ENCODE measurements around the gene MPP2.

The MPP2 gene

GRCh38 chr17:43842975-43843325, 64.4 kb downstream of the MPP2 start:
- no peak for DNase-seq

GRCh38 chr17:43842091-43842974, 65.0 kb downstream of the MPP2 start:
- DNase-seq, result peak in 1 of 2 experiments; percentile 31

GRCh38 chr17:43841282-43841681, 66.1 kb downstream of the MPP2 start:
- no peak for DNase-seq

- peak in 1 of 2 experiments; percentile 20 for DNase-seq
These were observed 66.5 kb downstream of the MPP2 start for GRCh38 chr17:43840814-43841213.

- peak in 1 of 2 experiments; percentile 30 for DNase-seq
These were observed 67.6 kb downstream of the MPP2 start for GRCh38 chr17:43839670-43840108.

- no peak for DNase-seq
These were observed 73.2 kb downstream of the MPP2 start for GRCh38 chr17:43834106-43834505.

- DNase-seq, result peak in 1 of 2 experiments; percentile 41
These were observed 74.1 kb downstream of the MPP2 start, which contains the start of gene MPP3 for GRCh38 chr17:43832976-43833829. Gene MPP3 (minus strand): TSS chr17:43833146. CDS start chr17:43831906, 1,240 bp downstream.

GRCh38 chr17:43832168-43832975, 75.0 kb downstream of the MPP2 start:
- DNase-seq, result peak in 1 of 2 experiments; percentile 43

GRCh38 chr17:43831633-43832032, 75.7 kb downstream of the MPP2 start:
- no peak for DNase-seq

- DNase-seq, result no peak
These were observed 76.7 kb downstream of the MPP2 start for GRCh38 chr17:43830510-43831140.

- DNase-seq, result no peak
These were observed 77.6 kb downstream of the MPP2 start for GRCh38 chr17:43829738-43830137.

- DNase-seq, result no peak
These were observed 79.7 kb downstream of the MPP2 start for GRCh38 chr17:43827596-43827995.

GRCh38 chr17:43826206-43826605, 81.1 kb downstream of the MPP2 start:
- no peak for DNase-seq

- no peak for DNase-seq
These were observed 81.8 kb downstream of the MPP2 start for GRCh38 chr17:43825567-43825966.

Data from SW 1271 (cell line).